ENCODE measurements around the gene CLEC20A.

Gene CLEC20A

DNA sequence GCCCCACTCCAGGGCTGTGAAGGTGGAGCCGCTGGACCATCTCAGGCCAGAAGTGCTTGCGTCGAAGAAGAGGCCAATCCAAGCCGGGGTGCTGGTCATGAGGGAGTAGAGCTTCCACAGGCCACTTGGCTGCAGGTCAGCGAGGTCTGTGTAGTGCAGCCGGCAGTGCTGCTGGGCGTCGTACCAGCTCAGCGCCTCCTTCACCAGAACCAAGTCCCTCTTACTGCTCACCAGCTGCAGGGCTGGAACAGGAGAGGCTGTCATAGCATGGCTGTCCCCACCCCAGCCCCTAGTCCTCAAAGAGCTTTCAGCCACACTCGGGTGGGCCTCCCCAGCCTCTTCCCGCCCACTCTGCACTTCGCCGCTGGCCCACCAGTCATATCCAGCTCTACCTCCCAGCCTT is 2.2 kb downstream of the CLEC20A start:
- H3K4me3 ChIP-seq (ENCODE audit: low read depth, low read length) = no peak overlapping the region
- DNase-seq = no peak
- no peaks in the 10 kb centered on the region for H3K27me3 ChIP-seq
- H3K9me3 ChIP-seq = no peaks in the 10 kb centered on the region
- no peaks in the 10 kb centered on the region for H3K36me3 ChIP-seq
- H3K4me1 ChIP-seq = no peaks in the 10 kb centered on the region
- TF ChIP-seq, protein P1, sequence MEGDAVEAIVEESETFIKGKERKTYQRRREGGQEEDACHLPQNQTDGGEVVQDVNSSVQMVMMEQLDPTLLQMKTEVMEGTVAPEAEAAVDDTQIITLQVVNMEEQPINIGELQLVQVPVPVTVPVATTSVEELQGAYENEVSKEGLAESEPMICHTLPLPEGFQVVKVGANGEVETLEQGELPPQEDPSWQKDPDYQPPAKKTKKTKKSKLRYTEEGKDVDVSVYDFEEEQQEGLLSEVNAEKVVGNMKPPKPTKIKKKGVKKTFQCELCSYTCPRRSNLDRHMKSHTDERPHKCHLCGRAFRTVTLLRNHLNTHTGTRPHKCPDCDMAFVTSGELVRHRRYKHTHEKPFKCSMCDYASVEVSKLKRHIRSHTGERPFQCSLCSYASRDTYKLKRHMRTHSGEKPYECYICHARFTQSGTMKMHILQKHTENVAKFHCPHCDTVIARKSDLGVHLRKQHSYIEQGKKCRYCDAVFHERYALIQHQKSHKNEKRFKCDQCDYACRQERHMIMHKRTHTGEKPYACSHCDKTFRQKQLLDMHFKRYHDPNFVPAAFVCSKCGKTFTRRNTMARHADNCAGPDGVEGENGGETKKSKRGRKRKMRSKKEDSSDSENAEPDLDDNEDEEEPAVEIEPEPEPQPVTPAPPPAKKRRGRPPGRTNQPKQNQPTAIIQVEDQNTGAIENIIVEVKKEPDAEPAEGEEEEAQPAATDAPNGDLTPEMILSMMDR (IDR thresholded peaks at IDR 0.05; ENCODE audit: low read depth, low read length) = no peak

DNA sequence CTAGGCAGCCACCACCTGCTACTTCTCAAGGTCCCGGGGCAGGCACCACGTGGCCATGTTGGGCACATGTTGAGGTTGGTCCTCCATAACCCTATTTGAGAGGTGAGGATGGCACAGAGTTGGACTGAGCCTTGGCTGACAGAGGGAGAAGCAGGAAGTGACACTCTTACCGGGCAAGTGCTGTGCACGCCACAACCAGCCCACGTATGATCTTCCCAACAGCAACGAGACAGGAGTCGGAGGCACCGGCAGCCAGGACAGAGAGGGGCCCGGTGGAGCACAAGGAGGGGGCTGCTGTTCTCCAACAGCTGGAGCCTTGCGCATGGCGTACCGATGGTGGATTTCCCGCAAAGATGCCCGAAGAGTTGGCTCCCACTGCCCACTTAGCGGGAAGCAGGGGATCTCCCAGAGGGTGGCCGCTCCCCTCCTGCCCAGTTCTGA is 3.4 kb downstream of the CLEC20A start:
- H3K27me3 ChIP-seq = no peaks in the 10 kb centered on the region
- H3K4me1 ChIP-seq = no peaks in the 10 kb centered on the region
- no peaks in the 10 kb centered on the region for H3K9me3 ChIP-seq
- no peak for DNase-seq
- H3K36me3 ChIP-seq = no peaks in the 10 kb centered on the region
- no peak overlapping the region for H3K4me3 ChIP-seq (ENCODE audit: low read depth, low read length)
- TF ChIP-seq, protein P1 (IDR thresholded peaks at IDR 0.05; ENCODE audit: low read depth, low read length) = no peak

DNA sequence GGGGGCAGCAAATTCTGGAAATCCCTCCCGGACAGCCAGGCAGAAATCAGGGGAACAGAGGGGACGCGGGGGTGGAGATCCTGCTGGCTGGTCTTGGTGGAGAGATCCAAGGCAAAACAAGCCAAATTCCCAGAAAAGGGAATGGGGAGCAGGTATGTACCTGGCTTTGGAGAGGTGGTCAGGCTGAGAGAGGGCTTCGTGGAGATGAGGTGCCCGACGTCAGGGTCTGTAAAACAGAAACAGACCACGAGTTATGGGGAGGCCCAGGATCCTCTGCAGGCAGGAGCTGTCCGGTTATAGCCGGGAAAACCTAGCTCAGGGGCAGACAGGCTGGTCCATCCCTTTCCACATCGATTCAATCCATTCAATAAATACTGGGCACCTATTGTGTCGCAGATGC is 4.4 kb downstream of the CLEC20A start:
- Histone ChIP-seq H3K36me3 (no peaks in the 10 kb centered on the region), H3K4me1 (no peaks in the 10 kb centered on the region), H3K4me3 (ENCODE audit: low read depth, low read length) (no peak overlapping the region), H3K9me3 (no peaks in the 10 kb centered on the region), H3K27me3 (no peaks in the 10 kb centered on the region)
- TF ChIP-seq, protein P1 (IDR thresholded peaks at IDR 0.05; ENCODE audit: low read depth, low read length) = no peak
- no peak for DNase-seq

DNA sequence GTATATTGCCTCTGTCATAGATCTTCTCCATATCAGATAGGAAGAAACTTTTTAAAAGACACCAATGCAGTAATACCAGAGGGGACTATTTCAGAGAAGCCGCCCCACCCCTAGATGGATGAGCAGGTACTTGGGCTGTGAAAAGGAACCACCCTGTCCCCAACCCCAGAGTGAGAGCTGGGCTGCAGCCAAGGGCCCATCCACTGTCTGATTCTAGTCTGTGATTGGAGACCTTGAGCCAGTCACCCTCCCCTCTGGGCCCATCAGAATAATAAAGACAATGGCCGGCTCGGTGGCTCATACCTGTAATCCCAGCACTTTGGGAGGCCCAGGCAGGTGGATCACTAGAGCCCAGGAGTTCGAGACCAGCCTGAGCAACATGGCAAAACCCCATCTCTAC is 5.0 kb downstream of the CLEC20A start:
- Histone ChIP-seq H3K36me3 (no peaks in the 10 kb centered on the region), H3K4me1 (no peaks in the 10 kb centered on the region), H3K27me3 (no peaks in the 10 kb centered on the region), H3K9me3 (no peaks in the 10 kb centered on the region), H3K4me3 (ENCODE audit: low read depth, low read length) (no peak overlapping the region)
- no peak for DNase-seq
- TF ChIP-seq, protein P1 (IDR thresholded peaks at IDR 0.05; ENCODE audit: low read depth, low read length) = no peak

DNA sequence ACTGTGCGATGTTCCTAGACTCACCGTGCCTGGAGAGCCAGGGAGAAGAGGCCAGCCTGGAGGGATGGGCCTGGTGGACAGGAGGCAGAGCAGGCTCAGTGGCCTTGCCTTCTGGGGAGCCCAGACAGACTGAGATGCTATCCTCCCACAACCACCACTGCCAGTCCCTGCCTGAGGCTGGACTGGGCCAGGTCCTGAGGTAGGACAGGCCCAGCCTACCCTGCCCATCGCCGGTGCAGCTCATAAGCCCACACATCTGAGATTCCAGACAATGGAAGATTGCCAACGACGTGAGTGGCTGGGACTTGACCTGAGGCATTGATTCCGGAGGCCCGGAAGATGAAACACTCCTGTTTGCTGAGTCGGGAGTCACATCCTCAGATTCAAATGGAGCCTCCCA is 5.8 kb downstream of the CLEC20A start:
- Histone ChIP-seq H3K4me3 (ENCODE audit: low read depth, low read length) (no peak overlapping the region), H3K9me3 (no peaks in the 10 kb centered on the region), H3K4me1 (no peaks in the 10 kb centered on the region), H3K36me3 (no peaks in the 10 kb centered on the region), H3K27me3 (no peaks in the 10 kb centered on the region)
- DNase-seq = no peak
- TF ChIP-seq, protein P1 (IDR thresholded peaks at IDR 0.05; ENCODE audit: low read depth, low read length) = no peak

DNA sequence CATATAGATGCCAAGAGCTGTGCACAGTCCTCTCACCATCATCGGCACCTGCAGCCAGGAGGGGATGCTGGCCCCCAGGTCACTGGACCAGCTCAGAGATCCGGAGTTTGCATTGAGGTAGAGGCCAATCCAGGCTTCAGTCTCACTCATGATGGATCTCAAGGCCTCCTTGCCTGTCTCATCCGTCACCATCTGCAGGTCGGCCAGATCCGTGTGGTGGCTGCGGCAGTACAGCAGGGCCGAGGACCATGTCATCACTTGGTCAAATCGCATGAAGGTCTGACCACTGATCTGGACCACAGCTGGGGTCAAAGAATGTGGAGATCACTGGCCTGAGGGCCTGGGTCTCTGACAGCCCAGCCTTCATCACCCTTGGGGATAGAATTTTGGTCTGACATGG is 6.6 kb downstream of the CLEC20A start:
- TF ChIP-seq, protein P1 (IDR thresholded peaks at IDR 0.05; ENCODE audit: low read depth, low read length) = no peak
- H3K36me3 ChIP-seq = no peaks in the 10 kb centered on the region
- H3K9me3 ChIP-seq = no peaks in the 10 kb centered on the region
- H3K27me3 ChIP-seq = no peaks in the 10 kb centered on the region
- H3K4me3 ChIP-seq (ENCODE audit: low read depth, low read length) = no peak overlapping the region
- H3K4me1 ChIP-seq = no peaks in the 10 kb centered on the region
- no peak for DNase-seq
